GM12878 (cell line): ENCODE results near the gene HTRA3.

ENCODE experiments used
- CREB1 ChIP-seq: IDR thresholded peaks from 2 replicates; pipeline ENCODE4 v1.6.1; 2012; ENCODE audit warnings: low read depth, mild to moderate bottlenecking, inconsistent platforms
- CTCF ChIP-seq, 3 experiments: IDR thresholded peaks in 2 of 3; conservative IDR thresholded peaks in 1 of 3; 2 replicates each; pipeline ENCODE4 v1.5.1; 2011; ENCODE audit warnings: low read depth in 3 of 3, low read length in 3 of 3, mild to moderate bottlenecking in 3 of 3, control low read depth in 2 of 3, moderate library complexity in 2 of 3, inconsistent platforms in 1 of 3, mixed read lengths in 1 of 3; ENCODE audit not compliant: control insufficient read depth in 2 of 3, insufficient read depth in 1 of 3; ENCODE audit errors: extremely low read depth in 1 of 3
- ETV6 ChIP-seq, 2 experiments: fragments of 450-650 bp in 1 of 2; IDR thresholded peaks in 1 of 2; conservative IDR thresholded peaks in 1 of 2; 2 replicates each; pipeline ENCODE4 v1.6.1; 2014; ENCODE audit warnings: antibody characterized with exemption in 1 of 2, borderline replicate concordance in 1 of 2, low read depth in 1 of 2, mild to moderate bottlenecking in 1 of 2, moderate library complexity in 1 of 2
- JUNB ChIP-seq: IDR thresholded peaks from 2 replicates; pipeline ENCODE4 v1.6.1; 2016; ENCODE audit warnings: antibody characterized with exemption, mild to moderate bottlenecking
- KAT2A ChIP-seq: conservative IDR thresholded peaks from 2 replicates; pipeline ENCODE4 v1.6.1; 2011; ENCODE audit warnings: low read depth, low read length; ENCODE audit not compliant: control insufficient read depth
- NFYA ChIP-seq: IDR thresholded peaks from 2 replicates; pipeline ENCODE4 v1.6.1; 2011; ENCODE audit warnings: low read depth, mild to moderate bottlenecking, low read length, improper control_type of control experiment, borderline replicate concordance
- NRF1 ChIP-seq: conservative IDR thresholded peaks from 2 replicates; pipeline ENCODE4 v1.6.1; 2011; ENCODE audit warnings: mild to moderate bottlenecking, low read depth, low read length, improper control_type of control experiment
- POLR2A ChIP-seq: IDR thresholded peaks from 2 replicates; pipeline ENCODE4 v1.6.1; 2011; ENCODE audit warnings: low read depth, mild to moderate bottlenecking, low read length
- SIX5 ChIP-seq: IDR thresholded peaks from 2 replicates; pipeline ENCODE4 v1.6.1; 2011; ENCODE audit warnings: mild to moderate bottlenecking, low read depth, low read length, moderate library complexity; ENCODE audit not compliant: severe bottlenecking
- SUZ12 ChIP-seq: fragments of 200-600 bp; sonication (generic); IDR thresholded peaks from one replicate; pipeline ENCODE4 v1.6.1; 2018; ENCODE audit warnings: antibody characterized with exemption, mild to moderate bottlenecking; ENCODE audit not compliant: unreplicated experiment
- TCF12 ChIP-seq: IDR thresholded peaks from 2 replicates; pipeline ENCODE4 v1.6.1; 2011; ENCODE audit warnings: low read depth, mild to moderate bottlenecking, low read length
- ZZZ3 ChIP-seq: IDR thresholded peaks from 2 replicates; pipeline ENCODE4 v1.6.1; 2011; ENCODE audit warnings: low read depth; ENCODE audit not compliant: control insufficient read depth, insufficient read length
- TF ChIP-seq, protein P1 (sequence below): IDR thresholded peaks from 2 replicates; pipeline ENCODE4 v1.6.1; 2012; ENCODE audit warnings: mild to moderate bottlenecking, low read depth, low read length

DNA sequence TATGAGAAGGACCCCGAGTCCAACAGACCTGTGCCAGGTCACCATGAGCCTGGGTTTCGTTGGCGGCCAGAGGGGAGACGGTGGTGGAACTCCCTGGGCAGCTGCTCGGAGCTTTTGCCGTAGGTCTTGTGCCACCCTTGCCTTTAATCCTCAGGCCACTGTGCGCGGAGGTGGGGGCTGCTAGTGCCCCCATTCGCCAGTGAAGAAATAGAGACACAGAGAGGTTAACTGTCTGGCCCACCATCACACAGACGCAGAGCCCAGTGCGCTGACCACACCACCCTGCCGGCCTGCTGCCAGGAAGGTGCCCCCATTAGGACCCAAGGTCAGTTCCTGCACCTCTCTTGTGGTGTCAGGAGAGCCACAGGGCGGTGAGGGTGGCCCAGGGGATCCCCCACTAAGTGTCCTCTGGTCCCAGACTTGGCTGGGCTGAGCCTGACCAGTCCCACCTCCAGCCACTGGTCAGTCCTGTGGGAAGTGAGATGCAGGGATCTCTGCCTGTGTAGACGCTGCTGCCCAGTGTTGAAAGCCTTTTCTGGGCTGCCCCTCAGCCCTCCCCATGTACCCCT, 28.3 kb upstream of the HTRA3 start:
- TF ChIP-seq CTCF (IDR thresholded peaks at IDR 0.05 in 2 of 3, conservative IDR thresholded peaks at IDR 0.05 in 1 of 3; ENCODE audit: control insufficient read depth in 2 of 3, extremely low read depth in 1 of 3, insufficient read depth in 1 of 3, low read depth in 3 of 3, low read length in 3 of 3): no peak
- TF ChIP-seq JUNB: no peak
- TF ChIP-seq SIX5: no peak
- TF ChIP-seq, protein P1, sequence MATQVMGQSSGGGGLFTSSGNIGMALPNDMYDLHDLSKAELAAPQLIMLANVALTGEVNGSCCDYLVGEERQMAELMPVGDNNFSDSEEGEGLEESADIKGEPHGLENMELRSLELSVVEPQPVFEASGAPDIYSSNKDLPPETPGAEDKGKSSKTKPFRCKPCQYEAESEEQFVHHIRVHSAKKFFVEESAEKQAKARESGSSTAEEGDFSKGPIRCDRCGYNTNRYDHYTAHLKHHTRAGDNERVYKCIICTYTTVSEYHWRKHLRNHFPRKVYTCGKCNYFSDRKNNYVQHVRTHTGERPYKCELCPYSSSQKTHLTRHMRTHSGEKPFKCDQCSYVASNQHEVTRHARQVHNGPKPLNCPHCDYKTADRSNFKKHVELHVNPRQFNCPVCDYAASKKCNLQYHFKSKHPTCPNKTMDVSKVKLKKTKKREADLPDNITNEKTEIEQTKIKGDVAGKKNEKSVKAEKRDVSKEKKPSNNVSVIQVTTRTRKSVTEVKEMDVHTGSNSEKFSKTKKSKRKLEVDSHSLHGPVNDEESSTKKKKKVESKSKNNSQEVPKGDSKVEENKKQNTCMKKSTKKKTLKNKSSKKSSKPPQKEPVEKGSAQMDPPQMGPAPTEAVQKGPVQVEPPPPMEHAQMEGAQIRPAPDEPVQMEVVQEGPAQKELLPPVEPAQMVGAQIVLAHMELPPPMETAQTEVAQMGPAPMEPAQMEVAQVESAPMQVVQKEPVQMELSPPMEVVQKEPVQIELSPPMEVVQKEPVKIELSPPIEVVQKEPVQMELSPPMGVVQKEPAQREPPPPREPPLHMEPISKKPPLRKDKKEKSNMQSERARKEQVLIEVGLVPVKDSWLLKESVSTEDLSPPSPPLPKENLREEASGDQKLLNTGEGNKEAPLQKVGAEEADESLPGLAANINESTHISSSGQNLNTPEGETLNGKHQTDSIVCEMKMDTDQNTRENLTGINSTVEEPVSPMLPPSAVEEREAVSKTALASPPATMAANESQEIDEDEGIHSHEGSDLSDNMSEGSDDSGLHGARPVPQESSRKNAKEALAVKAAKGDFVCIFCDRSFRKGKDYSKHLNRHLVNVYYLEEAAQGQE: no peak
- TF ChIP-seq ZZZ3: no peak
- TF ChIP-seq SUZ12: no peak
- TF ChIP-seq NRF1: no peak
- TF ChIP-seq TCF12: no peak
- TF ChIP-seq POLR2A: peak; percentile 25; the same call in 1 of the 2 replicates
- TF ChIP-seq CREB1: no peak
- no peak for TF ChIP-seq KAT2A
- no peak for TF ChIP-seq NFYA
- TF ChIP-seq ETV6 (conservative IDR thresholded peaks at IDR 0.05 in 1 of 2, IDR thresholded peaks at IDR 0.05 in 1 of 2; ENCODE audit: borderline replicate concordance in 1 of 2, low read depth in 1 of 2): no peak
